Measurements from ENCODE around the gene OR52A5. TPM values are rescaled to one million over a fixed set of nuclear protein-coding genes. Genes with fewer than 3 reads are reported as not detected.

Gene OR52A5
- total RNA-seq, 1 experiment from 2014 or later: 0.11 TPM

GRCh38 chr11:5118893-5119292, 19.3 kb downstream of the OR52A5 start:
- CTCF ChIA-PET: no interaction called here
- TF ChIP-seq ZNF317 (CRISPR knock-in tag; IDR thresholded peaks at IDR 0.05; ENCODE audit: borderline replicate concordance, low read depth) (no peak), MLX (CRISPR knock-in tag; IDR thresholded peaks at IDR 0.05) (no peak), KAT7 (CRISPR knock-in tag; IDR thresholded peaks at IDR 0.05; ENCODE audit: borderline replicate concordance) (no peak), AR (CRISPR knock-in tag; IDR thresholded peaks at IDR 0.05) (no peak), ATF3 (CRISPR knock-in tag; conservative IDR thresholded peaks at IDR 0.05) (no peak), GRHL2 (CRISPR knock-in tag; IDR thresholded peaks at IDR 0.05; ENCODE audit: insufficient replicate concordance, severe bottlenecking) (no peak), SMAD3 (CRISPR knock-in tag; IDR thresholded peaks at IDR 0.05; ENCODE audit: borderline replicate concordance) (no peak), MAX (CRISPR knock-in tag; IDR thresholded peaks at IDR 0.05) (no peak), CDX4 (CRISPR knock-in tag; IDR thresholded peaks at IDR 0.05; ENCODE audit: borderline replicate concordance) (no peak)
- TF ChIP-seq, protein P1, sequence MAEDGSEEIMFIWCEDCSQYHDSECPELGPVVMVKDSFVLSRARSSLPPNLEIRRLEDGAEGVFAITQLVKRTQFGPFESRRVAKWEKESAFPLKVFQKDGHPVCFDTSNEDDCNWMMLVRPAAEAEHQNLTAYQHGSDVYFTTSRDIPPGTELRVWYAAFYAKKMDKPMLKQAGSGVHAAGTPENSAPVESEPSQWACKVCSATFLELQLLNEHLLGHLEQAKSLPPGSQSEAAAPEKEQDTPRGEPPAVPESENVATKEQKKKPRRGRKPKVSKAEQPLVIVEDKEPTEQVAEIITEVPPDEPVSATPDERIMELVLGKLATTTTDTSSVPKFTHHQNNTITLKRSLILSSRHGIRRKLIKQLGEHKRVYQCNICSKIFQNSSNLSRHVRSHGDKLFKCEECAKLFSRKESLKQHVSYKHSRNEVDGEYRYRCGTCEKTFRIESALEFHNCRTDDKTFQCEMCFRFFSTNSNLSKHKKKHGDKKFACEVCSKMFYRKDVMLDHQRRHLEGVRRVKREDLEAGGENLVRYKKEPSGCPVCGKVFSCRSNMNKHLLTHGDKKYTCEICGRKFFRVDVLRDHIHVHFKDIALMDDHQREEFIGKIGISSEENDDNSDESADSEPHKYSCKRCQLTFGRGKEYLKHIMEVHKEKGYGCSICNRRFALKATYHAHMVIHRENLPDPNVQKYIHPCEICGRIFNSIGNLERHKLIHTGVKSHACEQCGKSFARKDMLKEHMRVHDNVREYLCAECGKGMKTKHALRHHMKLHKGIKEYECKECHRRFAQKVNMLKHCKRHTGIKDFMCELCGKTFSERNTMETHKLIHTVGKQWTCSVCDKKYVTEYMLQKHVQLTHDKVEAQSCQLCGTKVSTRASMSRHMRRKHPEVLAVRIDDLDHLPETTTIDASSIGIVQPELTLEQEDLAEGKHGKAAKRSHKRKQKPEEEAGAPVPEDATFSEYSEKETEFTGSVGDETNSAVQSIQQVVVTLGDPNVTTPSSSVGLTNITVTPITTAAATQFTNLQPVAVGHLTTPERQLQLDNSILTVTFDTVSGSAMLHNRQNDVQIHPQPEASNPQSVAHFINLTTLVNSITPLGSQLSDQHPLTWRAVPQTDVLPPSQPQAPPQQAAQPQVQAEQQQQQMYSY (CRISPR knock-in tag; IDR thresholded peaks at IDR 0.05): no peak
- TF ChIP-seq, protein P2, sequence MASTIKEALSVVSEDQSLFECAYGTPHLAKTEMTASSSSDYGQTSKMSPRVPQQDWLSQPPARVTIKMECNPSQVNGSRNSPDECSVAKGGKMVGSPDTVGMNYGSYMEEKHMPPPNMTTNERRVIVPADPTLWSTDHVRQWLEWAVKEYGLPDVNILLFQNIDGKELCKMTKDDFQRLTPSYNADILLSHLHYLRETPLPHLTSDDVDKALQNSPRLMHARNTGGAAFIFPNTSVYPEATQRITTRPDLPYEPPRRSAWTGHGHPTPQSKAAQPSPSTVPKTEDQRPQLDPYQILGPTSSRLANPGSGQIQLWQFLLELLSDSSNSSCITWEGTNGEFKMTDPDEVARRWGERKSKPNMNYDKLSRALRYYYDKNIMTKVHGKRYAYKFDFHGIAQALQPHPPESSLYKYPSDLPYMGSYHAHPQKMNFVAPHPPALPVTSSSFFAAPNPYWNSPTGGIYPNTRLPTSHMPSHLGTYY (CRISPR knock-in tag; IDR thresholded peaks at IDR 0.05): no peak
- no peaks in the 10 kb centered on the region for H3K4me1 Mint-ChIP-seq
- peaks cover 6% of the 10 kb centered on the region for H3K9me3 Mint-ChIP-seq
- H3K36me3 Mint-ChIP-seq: no peaks in the 10 kb centered on the region
- POLR2A ChIA-PET: no interaction called here
- no peaks in the 10 kb centered on the region for H3K27me3 Mint-ChIP-seq (ENCODE audit: low read depth)
- no peak overlapping the region for H3K27ac Mint-ChIP-seq
- no peak overlapping the region for H3K4me3 Mint-ChIP-seq
- DNase-seq (ENCODE audit: low spot score): no peak
- ATAC-seq: no peak

GRCh38 chr11:5117588-5117987, 20.6 kb downstream of the OR52A5 start:
- Mint-ChIP-seq H3K27me3 (ENCODE audit: low read depth) (no peaks in the 10 kb centered on the region), H3K9me3 (peaks cover 6% of the 10 kb centered on the region), H3K4me1 (no peaks in the 10 kb centered on the region), H3K27ac (no peak overlapping the region), H3K4me3 (no peak overlapping the region), H3K36me3 (no peaks in the 10 kb centered on the region)
- TF ChIP-seq RORB (CRISPR knock-in tag; IDR thresholded peaks at IDR 0.05) (no peak), TCF7 (CRISPR knock-in tag; IDR thresholded peaks at IDR 0.05; ENCODE audit: low read depth) (no peak), SMAD4 (CRISPR knock-in tag; IDR thresholded peaks at IDR 0.05) (no peak), JAZF1 (CRISPR knock-in tag; IDR thresholded peaks at IDR 0.05) (no peak), ZNF138 (CRISPR knock-in tag; conservative IDR thresholded peaks at IDR 0.05) (no peak)
- TF ChIP-seq, protein P3, sequence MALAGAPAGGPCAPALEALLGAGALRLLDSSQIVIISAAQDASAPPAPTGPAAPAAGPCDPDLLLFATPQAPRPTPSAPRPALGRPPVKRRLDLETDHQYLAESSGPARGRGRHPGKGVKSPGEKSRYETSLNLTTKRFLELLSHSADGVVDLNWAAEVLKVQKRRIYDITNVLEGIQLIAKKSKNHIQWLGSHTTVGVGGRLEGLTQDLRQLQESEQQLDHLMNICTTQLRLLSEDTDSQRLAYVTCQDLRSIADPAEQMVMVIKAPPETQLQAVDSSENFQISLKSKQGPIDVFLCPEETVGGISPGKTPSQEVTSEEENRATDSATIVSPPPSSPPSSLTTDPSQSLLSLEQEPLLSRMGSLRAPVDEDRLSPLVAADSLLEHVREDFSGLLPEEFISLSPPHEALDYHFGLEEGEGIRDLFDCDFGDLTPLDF (CRISPR knock-in tag; IDR thresholded peaks at IDR 0.05): no peak
- TF ChIP-seq, protein P4, sequence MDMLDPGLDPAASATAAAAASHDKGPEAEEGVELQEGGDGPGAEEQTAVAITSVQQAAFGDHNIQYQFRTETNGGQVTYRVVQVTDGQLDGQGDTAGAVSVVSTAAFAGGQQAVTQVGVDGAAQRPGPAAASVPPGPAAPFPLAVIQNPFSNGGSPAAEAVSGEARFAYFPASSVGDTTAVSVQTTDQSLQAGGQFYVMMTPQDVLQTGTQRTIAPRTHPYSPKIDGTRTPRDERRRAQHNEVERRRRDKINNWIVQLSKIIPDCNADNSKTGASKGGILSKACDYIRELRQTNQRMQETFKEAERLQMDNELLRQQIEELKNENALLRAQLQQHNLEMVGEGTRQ (CRISPR knock-in tag; IDR thresholded peaks at IDR 0.05): no peak
- TF ChIP-seq, protein P5, sequence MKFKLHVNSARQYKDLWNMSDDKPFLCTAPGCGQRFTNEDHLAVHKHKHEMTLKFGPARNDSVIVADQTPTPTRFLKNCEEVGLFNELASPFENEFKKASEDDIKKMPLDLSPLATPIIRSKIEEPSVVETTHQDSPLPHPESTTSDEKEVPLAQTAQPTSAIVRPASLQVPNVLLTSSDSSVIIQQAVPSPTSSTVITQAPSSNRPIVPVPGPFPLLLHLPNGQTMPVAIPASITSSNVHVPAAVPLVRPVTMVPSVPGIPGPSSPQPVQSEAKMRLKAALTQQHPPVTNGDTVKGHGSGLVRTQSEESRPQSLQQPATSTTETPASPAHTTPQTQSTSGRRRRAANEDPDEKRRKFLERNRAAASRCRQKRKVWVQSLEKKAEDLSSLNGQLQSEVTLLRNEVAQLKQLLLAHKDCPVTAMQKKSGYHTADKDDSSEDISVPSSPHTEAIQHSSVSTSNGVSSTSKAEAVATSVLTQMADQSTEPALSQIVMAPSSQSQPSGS (CRISPR knock-in tag; IDR thresholded peaks at IDR 0.05; ENCODE audit: borderline replicate concordance, low read depth): no peak
- CTCF ChIA-PET: no interaction called here
- ATAC-seq (no peak), DNase-seq (ENCODE audit: low spot score) (no peak)
- POLR2A ChIA-PET: no interaction called here

Data from WTC11 (cell line).